ENCODE data around the gene SPATA24.
"Not testable (repeated sequence)": the region's sequence is repeated elsewhere in the genome, so short reads cannot be mapped to it uniquely, and the experiment has no call there.

The SPATA24 gene

GRCh38 chr5:139381837-139382761 is 21.8 kb downstream of the SPATA24 start:
- DNase-seq = no peak

- no peak for DNase-seq
Observed at GRCh38 chr5:139379626-139380449, 24.1 kb downstream of the SPATA24 start.

- no peak for DNase-seq
Observed at GRCh38 chr5:139378941-139379361, 24.9 kb downstream of the SPATA24 start.

DNA sequence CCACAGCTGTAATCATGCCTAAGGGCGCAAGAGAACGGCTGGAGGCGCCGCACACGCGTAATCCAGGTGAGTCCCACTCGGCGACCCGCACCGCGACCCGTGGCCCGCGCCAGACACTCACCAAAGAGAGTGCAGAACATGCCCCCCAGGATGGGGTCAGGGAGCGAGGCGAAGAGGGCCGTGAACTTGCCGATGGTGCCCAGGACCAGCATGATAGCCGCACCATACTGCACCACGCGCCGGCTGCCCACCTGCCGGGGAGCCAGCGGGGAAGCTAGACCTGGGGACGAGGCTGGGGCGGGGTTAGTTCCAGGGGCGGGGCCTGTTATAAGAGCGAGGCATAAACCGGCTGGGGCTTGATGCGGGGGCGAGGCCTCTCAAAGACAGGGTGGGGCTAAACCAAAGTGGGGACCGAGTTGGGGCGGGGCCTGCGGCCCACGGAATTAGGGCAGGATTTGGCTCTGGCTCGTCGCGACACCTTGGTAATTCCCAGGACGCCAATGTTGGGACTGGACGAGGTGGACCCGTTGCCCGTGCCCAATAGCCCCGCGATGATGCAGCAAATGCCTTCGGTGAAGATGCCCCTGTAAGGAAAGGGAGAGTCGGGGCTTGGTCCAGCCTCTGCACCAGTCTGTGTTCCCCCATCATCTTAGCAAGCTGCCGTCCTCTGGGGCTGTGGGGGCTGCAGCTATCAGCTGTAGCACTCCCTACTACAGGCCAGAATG is 25.6 kb downstream of the SPATA24 start:
- DNase-seq = no peak

GRCh38 chr5:139377226-139377625 is 26.7 kb downstream of the SPATA24 start:
- no peak for DNase-seq

DNA sequence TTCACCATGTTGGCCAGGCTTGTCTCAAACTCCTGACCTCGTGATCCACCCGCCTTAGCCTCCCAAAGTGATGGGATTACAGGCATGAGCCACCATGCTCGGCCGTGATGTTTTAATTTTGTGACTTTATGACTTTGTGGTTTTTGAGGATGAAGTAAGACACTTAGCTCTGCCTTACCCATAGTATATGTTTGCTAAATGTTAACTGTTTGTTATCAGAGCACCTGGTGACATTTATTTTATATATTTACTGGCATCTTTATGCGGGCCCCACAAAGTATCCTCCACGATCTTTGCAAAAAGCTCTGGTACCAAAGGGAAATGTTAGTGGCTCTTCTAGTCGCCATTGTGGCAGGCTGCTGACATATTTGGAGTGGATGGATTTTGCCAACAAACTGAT is 27.5 kb downstream of the SPATA24 start:
- DNase-seq = no peak

DNA sequence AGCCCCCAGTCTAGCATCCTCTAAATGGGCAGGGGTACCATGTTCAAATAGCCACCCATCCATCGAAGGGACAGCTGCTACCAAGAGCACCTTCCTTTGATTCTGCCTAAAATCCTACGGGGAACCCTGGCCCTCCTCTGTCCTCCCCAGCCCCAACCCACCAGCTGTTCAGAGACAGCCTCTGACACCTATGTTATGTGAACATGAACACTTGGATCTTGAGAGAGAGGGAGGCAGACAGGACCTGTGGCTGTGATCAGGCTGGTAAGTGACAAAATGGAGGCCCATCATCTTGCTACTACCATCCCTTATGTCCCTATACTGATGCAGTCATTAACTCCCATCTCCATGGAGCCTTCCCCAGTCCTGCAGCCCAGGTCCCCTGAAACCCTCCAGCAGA is 29.0 kb downstream of the SPATA24 start:
- DNase-seq = no peak

DNA sequence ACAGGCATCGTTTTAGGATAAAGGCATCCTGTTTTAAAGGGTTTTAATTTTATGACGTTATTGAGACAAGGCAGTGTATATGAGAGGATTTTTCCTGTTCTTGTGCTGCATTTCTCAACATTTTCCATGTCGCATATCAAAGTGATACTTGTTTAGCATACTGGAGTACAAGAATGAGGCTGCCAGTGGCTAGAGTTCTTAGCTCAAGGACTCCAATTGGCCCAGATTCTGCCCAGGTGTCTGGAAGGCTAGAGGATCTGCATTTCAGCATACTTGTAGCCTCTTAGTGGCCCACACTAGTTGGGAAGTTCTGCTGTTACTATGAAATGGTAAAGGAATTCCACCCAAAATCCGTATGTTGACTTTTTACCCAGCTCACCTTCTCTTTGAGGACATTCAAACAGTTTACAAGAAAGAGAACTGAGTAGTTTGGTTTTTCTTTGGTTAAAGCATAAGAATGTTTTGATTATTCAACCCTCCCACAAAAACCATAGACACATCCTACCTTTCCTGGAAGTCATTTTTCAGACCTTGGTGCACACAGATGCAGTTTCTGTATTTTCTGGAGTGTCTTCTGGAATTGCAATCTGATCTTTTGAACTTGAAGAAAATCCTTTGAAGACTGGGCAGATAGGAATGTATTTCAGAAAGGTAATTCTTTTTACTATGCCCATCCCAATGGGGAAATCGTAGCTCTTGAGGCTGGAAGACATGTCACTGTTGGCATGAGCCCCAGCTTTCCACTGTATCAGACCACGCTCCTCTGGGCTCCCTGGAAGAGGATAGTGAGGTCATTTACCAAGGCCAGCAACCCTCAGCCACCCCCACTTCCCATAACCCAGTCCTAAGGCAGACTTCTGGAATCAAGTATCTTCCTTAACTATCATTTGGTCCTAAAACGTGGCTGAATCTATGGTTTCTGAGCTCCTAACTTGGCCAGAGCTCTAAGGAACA is 32.1 kb downstream of the SPATA24 start:
- no peak for DNase-seq

DNA sequence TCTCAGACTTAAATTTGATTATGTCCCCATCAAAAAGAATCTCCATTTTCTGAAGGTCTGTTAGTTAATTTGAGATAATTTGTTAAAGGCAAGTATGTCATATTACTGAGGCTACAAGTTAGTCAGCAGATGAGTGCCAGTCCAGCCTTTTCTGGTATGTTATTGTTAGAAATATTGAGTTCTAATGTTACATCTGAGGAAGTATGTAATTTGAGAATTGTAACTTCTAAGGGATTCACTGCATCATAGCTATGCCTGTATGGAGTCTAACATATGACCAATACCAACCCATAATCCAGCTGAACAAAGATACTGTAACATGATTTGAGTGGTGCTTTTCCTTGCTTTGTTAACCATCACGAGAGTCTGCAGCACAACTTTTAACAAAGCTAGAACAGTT is 34.7 kb downstream of the SPATA24 start:
- DNase-seq = no peak

DNA sequence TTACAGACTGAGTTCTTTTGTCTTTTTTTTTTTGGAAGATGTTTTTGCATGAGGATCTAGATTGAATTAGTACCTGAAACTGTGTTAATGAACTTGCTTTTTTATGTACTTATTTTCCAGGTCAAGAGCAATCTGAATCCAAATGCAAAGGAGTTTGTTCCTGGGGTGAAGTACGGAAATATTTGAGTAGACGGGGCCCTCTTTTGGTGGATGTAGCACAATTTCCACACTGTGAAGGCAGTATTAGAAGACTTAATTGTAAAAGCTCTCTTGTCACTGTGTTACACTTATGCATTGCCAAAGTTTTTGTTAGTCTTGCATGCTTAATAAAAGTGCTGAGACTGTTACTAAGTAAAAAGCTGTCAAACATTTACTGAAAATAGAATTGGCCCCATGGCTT is 35.3 kb downstream of the SPATA24 start:
- DNase-seq = no peak

DNA sequence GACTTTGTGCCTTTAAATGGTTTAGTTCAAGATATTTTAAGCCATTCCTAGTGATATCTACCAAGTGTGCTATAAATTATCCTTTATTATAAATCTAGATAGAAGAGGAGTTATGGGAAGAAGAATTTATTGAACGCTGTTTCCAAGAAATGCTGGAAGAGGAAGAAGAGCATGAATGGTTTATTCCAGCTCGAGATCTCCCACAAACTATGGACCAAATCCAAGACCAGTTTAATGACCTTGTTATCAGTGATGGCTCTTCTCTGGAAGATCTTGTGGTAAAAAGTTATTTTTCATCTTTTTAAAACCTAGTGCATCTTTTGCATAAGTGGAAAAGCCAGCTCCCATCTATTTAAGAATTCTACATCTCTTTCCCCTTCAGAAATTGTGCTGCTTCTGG is 39.4 kb downstream of the SPATA24 start:
- no peak for DNase-seq

DNA sequence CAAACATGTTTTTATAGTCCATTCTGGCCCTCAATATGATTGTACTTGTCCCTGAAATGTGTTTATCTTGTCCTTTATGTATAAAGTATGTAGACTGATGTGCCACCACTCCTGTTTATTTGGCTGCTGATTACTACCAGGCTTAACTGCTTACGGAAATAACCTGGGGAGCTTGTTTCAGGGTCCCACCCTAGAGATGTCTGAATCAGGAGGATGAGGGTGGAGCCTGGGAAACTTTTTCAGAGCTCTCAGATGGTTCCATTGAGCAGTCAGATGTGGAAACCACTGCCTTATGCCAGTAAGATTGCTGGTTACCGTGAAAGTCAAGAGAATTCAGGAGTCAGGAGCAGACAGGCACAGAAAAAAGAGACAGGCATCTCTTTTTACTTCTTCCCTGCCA is 40.0 kb downstream of the SPATA24 start:
- no peak for DNase-seq

DNA sequence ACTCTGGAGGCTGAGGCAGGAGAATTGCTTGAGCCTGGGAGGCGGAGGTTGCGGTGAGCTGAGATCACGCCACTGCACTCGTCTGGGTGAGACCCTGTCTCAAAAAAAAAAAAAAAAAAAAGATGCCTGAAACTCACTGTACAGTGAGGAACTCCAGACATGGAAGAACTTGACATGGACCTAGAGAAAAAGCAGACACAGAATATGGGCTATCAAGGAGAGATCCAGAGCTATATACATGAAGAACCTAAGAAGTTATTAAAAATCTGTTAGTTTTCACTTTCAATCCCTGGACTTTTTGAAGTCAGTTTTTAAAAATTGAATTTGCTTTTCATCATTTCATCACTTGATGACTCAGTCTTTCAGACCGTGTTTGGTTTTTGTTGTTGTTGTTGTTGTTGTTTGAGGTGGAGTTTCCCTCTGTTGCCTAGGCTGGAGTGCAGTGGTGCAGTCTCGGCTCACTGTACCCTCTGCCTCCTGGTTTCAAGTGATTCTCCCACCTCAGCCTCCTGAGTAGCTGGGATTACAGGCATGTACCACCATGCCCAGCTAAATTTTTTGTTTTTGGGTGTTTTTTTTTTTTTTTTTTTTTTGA is 42.0 kb downstream of the SPATA24 start:
- DNase-seq = no peak

GRCh38 chr5:139360384-139360783 is 43.5 kb downstream of the SPATA24 start:
- no peak for DNase-seq

DNA sequence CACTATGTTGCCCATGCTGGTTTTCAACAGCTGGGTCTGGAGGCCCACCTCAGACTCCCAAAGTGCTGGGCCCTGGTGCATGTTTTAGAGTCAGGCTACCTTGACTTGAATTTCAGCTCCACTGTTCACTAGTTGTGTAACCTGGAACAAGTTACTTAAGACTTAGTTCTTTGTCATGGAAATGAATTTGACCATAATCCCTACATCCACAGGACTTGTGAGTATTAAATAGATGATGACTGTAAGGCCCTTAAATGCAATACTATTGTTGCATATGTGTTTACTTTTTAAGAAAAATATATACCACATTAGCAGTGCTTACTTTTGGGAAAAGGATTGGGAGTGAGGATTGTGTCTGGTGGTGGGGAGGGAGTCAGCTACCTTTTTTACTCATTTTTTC is 45.8 kb downstream of the SPATA24 start:
- no peak for DNase-seq

DNA sequence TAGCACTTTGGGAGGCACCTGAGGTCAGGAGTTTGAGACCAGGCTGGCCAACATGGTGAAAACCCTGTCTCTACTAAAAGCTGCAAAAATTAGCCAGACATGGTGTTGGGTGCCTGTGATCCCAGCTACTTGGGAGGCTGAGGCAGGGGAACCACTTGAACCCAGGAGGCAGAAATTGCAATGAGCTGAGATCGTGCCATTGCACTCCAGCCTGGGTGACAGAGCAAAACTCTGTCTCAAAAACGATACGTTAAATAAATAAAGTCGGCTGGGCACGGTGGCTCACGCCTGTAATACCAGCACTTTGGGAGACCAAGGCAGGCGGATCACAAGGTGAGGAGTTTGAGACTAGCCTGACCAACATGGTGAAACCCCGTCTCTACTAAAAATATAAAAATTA is 48.0 kb downstream of the SPATA24 start:
- not testable (repeated sequence) for DNase-seq

- no peak for DNase-seq
Observed at GRCh38 chr5:139354186-139354585, 49.7 kb downstream of the SPATA24 start.

- DNase-seq = not testable (repeated sequence)
Observed at GRCh38 chr5:139347863-139348262, 56.0 kb downstream of the SPATA24 start.
